SU-DHL-6 (cell line): ENCODE data around the gene FANCM.

Experiments
- H2AFZ ChIP-seq: fragments of 200-600 bp; sonication (generic); 2 replicates; pipeline ENCODE4 v1.6.1; 2014; ENCODE audit warnings: low read depth, mild to moderate bottlenecking, moderate library complexity, mixed read lengths, antibody characterized with exemption, low read length; ENCODE audit not compliant: severe bottlenecking
- H3F3A ChIP-seq: fragments of 200-600 bp; shearing (Covaris generic); 2 replicates; pipeline ENCODE4 v1.6.0; 2016; ENCODE audit warnings: antibody characterized with exemption, mild to moderate bottlenecking; ENCODE audit not compliant: insufficient read depth
- H3K27ac ChIP-seq: fragments of 200-600 bp; sonication (generic); 2 replicates; pipeline ENCODE4 v1.5.1; 2016; ENCODE audit warnings: low read depth, mild to moderate bottlenecking, low read length, moderate library complexity, mixed read lengths
- H3K27me3 ChIP-seq: fragments of 200-600 bp; sonication (generic), shearing (Covaris generic); 2 replicates; pipeline ENCODE4 v1.6.0; 2014; ENCODE audit warnings: mild to moderate bottlenecking, low read length
- H3K36me3 ChIP-seq: fragments of 200-600 bp; sonication (generic); 2 replicates; pipeline ENCODE4 v1.6.1; 2014; ENCODE audit warnings: mild to moderate bottlenecking, low read length, mixed read lengths
- H3K4me2 ChIP-seq: fragments of 300-600, 200-600 bp; shearing (Covaris generic), sonication (generic); 2 replicates; pipeline ENCODE4 v1.6.0; 2014; ENCODE audit warnings: low read length, low read depth, mild to moderate bottlenecking; ENCODE audit not compliant: poor library complexity, severe bottlenecking
- H3K4me3 ChIP-seq: fragments of 200-600 bp; sonication (generic); 2 replicates; pipeline ENCODE4 v1.5.1; 2014; ENCODE audit warnings: antibody characterized with exemption, low read length, mild to moderate bottlenecking, mixed read lengths; ENCODE audit not compliant: insufficient read depth, poor library complexity, severe bottlenecking
- H3K79me2 ChIP-seq: fragments of 200-600 bp; sonication (generic); 2 replicates; pipeline ENCODE4 v1.6.1; 2014; ENCODE audit warnings: mild to moderate bottlenecking, low read length, moderate library complexity; ENCODE audit not compliant: insufficient read depth
- H3K9ac ChIP-seq: fragments of 200-600 bp; sonication (generic); 2 replicates; pipeline ENCODE4 v1.7.0; 2014; ENCODE audit warnings: mild to moderate bottlenecking, low read length
- H3K9me2 ChIP-seq: fragments of 200-600 bp; sonication (generic); replicated peaks from 2 replicates; pipeline ENCODE4 v1.6.1; 2014; ENCODE audit warnings: low read length; ENCODE audit not compliant: insufficient read depth
- H3K9me3 ChIP-seq: fragments of 200-600 bp; sonication (generic); 2 replicates; pipeline ENCODE4 v1.6.1; 2014; ENCODE audit warnings: low read length, mixed read lengths; ENCODE audit not compliant: insufficient read depth
- H4K20me1 ChIP-seq: fragments of 200-600 bp; sonication (generic); 2 replicates; pipeline ENCODE4 v1.6.1; 2014; ENCODE audit warnings: low read depth, mild to moderate bottlenecking, antibody characterized with exemption, low read length, moderate library complexity, mixed read lengths
- CTCF ChIP-seq: fragments of 200-600 bp; sonication (generic); IDR thresholded peaks from one replicate; pipeline ENCODE4 v1.5.1; 2017; ENCODE audit warnings: antibody characterized with exemption, mild to moderate bottlenecking, low read length, moderate library complexity; ENCODE audit not compliant: insufficient read depth, poor library complexity, severe bottlenecking
- EZH2phosphoT487 ChIP-seq: fragments of 200-600 bp; sonication (generic), shearing (Covaris generic); conservative IDR thresholded peaks from 2 replicates; pipeline ENCODE4 v1.6.1; 2018; ENCODE audit warnings: mild to moderate bottlenecking, antibody characterized with exemption, low read length, moderate library complexity, mixed read lengths

FANCM gene

GRCh38 chr14:45242706-45243105 is 107.0 kb downstream of the FANCM start:
- Histone ChIP-seq H3K79me2 (peaks cover 73% of the 10 kb centered on the region), H3K9ac (no peak overlapping the region), H3K4me3 (no peak overlapping the region), H3K9me3 (no peaks in the 10 kb centered on the region), H3K27me3 (no peaks in the 10 kb centered on the region), H3K36me3 (peaks cover 36% of the 10 kb centered on the region), H3K27ac (no peak overlapping the region), H3K9me2 (no peaks in the 10 kb centered on the region), H3K4me2 (no peak overlapping the region), H4K20me1 (peaks cover 36% of the 10 kb centered on the region), H3F3A (no peaks in the 10 kb centered on the region), H2AFZ (no peak overlapping the region)
- TF ChIP-seq CTCF (no peak), EZH2phosphoT487 (no peak)

- Histone ChIP-seq H3K27ac (no peak overlapping the region), H3K9ac (no peak overlapping the region), H3K27me3 (no peaks in the 10 kb centered on the region), H3K4me2 (no peak overlapping the region), H3K9me3 (no peaks in the 10 kb centered on the region), H3F3A (0 out of 2 replicates have a peak, but pooled peaks cover 1% of the 10 kb centered on the region), H3K4me3 (no peak overlapping the region), H4K20me1 (peaks cover 38% of the 10 kb centered on the region), H2AFZ (no peak overlapping the region), H3K36me3 (peaks cover 30% of the 10 kb centered on the region), H3K79me2 (peaks cover 100% of the 10 kb centered on the region), H3K9me2 (no peaks in the 10 kb centered on the region)
- TF ChIP-seq EZH2phosphoT487 (no peak), CTCF (no peak)
Observed at GRCh38 chr14:45246151-45246550, 110.4 kb downstream of the FANCM start.

DNA sequence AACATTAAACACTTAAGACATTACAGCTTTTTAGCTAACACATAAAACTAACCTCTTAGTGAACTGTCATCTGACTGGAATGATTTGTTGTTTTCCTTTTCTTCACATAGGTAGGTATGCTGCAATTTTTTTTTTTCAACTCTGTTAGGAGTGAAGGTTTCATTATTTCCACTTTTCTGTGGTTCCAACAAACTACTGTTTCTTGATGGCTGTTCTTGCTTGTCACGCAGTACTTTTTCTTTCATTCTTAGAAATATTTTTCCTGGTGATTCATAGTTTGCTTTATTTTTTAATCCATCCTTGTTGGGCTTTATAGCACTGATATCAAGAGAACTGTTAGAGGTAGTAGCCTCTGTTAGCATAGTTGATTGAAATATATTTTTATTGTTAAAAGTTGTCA is 111.0 kb downstream of the FANCM start:
- TF ChIP-seq CTCF (no peak), EZH2phosphoT487 (no peak)
- no peaks in the 10 kb centered on the region for H3K9me3 ChIP-seq
- H3K79me2 ChIP-seq: peaks cover 100% of the 10 kb centered on the region
- H2AFZ ChIP-seq: no peak overlapping the region
- H3K27ac ChIP-seq: no peak overlapping the region
- peak overlapping the region; percentile 9 for H3K4me2 ChIP-seq
- peaks cover 6% of the 10 kb centered on the region; the same call in 1 of the 2 replicates for H3F3A ChIP-seq
- no peak overlapping the region for H3K9ac ChIP-seq
- no peak overlapping the region for H3K4me3 ChIP-seq
- H3K9me2 ChIP-seq: no peaks in the 10 kb centered on the region
- H4K20me1 ChIP-seq: peaks cover 44% of the 10 kb centered on the region
- H3K36me3 ChIP-seq: peaks cover 25% of the 10 kb centered on the region
- H3K27me3 ChIP-seq: no peaks in the 10 kb centered on the region
